Transverse colon (tissue), 4 donors: ENCODE results near the gene SERPINB5.

Source experiments
- CTCF ChIP-seq, 5 experiments: fragments of 200-600 bp in 3 of 5; fragments of 450-650 bp in 2 of 5; sonication (generic) in 3 of 5; IDR thresholded peaks; 1 replicate in 2 of 5; 2 replicates in 3 of 5; pipeline ENCODE4 v1.5.1; 2016 to 2017; ENCODE audit warnings: antibody characterized with exemption in 5 of 5, inconsistent platforms in 3 of 5, mild to moderate bottlenecking in 2 of 5, moderate library complexity in 1 of 5
- POLR2A ChIP-seq: fragments of 450-650 bp; IDR thresholded peaks from one replicate; pipeline ENCODE4 v1.6.1; 2016; ENCODE audit warnings: antibody characterized with exemption, mild to moderate bottlenecking, moderate library complexity
- POLR2AphosphoS5 ChIP-seq, 3 donors: sonication (generic); formaldehyde crosslinking; IDR thresholded peaks; one replicate each; pipeline ENCODE4 v1.6.1; 2016; ENCODE audit warnings: antibody characterized with exemption in 3 of 3

DNA sequence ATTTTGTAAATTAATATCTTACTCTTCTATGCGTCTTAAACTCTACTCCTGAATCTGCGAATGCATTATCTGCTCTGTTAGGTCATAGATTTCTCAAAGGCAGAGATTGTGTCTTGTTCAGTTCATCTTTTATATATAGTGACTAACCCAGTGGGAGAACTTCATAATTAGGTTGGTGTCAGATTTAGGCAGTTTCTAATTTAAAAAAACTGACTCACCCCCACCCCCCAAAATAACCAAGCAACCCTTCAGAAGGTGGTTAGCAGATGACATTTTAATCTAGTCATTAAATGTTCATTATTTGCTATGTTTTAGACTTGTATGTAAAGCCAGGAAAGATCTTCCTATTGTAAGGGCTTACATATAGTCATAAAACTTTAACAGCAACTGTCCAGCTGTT, 75.8 kb downstream of the SERPINB5 start:
- no peak for TF ChIP-seq CTCF (IDR thresholded peaks at IDR 0.05)
- TF ChIP-seq POLR2A, result no peak
- TF ChIP-seq POLR2AphosphoS5 (IDR thresholded peaks at IDR 0.05), result no peak
